Right cardiac atrium (tissue), 5 donors: ENCODE results near the gene KIF2A. TPM values are rescaled to one million over a fixed set of nuclear protein-coding genes. Genes with fewer than 3 reads are reported as not detected.

Source experiments
- ATAC-seq, 2 donors: fragments of 200-7000 bp; cut with Tn5 transposase; one replicate each; pipeline versions ENCODE4 v1.8.0 to v1.9.1; 2020; ENCODE audit warnings: moderate library complexity in 2 of 2, mild to moderate bottlenecking in 1 of 2
- DNase-seq, 3 donors: peaks; one replicate each; pipeline ENCODE4 v3.0.0-alpha.2; 2020
- H3K27ac ChIP-seq: one replicate; pipeline ENCODE4 v1.5.1; 2013; ENCODE audit warnings: mild to moderate bottlenecking, low read length, control low read depth, moderate library complexity
- H3K27me3 ChIP-seq: one replicate; pipeline ENCODE4 v1.6.1; 2013; ENCODE audit not compliant: control insufficient read depth, insufficient read depth
- H3K4me1 ChIP-seq: one replicate; pipeline ENCODE4 v1.6.1; 2013; ENCODE audit warnings: low read length; ENCODE audit not compliant: control insufficient read depth, insufficient read depth
- H3K4me3 ChIP-seq: one replicate; pipeline ENCODE4 v1.5.1; 2013; ENCODE audit warnings: low read length, control low read depth
- H3K9me3 ChIP-seq: one replicate; pipeline ENCODE4 v1.6.1; 2013; ENCODE audit warnings: low read length; ENCODE audit not compliant: control insufficient read depth
- WGBS: extraction: QIAGEN DNeasy Blood & Tissue Kit; methylation state at CpG from one replicate; pipeline ENCODE4 v1.1.7; 2013; 5-methylcytosine and 5-hydroxymethylcytosine counted together
- intact Hi-C, 4 donors: fragments of 100-400 bp; cut with DNase I; formaldehyde crosslinking; loops; one replicate each; pipeline versions ENCODE4 v1.11.0 to v1.14.0; 2022 to 2023
- polyA plus RNA-seq: library from polyadenylated mRNA; stranded (reverse); fragments of 200-250 nt; gene quantifications from one replicate; pipeline ENCODE4 v1.2.3, GENCODE V29; 2013
- total RNA-seq, 4 donors: library from RNA; stranded (reverse); fragmentation: NEBNext Ultra II Directional; extraction: Animal tissue kit (Norgen Biotek cat#: 25700); gene quantifications; one replicate each; pipeline ENCODE4 v1.2.1, GENCODE V29; 2021
- donor health status: healthy with polysubstance abuse.
- donor health status: DM: no; HTN: yes; CAD: no.
- donor health status: DM: no; HTN: no; CAD: no.
- donor health status: DM: no; HTN: yes; CAD: no; lungs with severe emphysema.
- donor health status: DM: yes; HTN: yes; CAD: no.

Gene KIF2A
- total and polyA plus RNA-seq, 5 donors, result 2.7 to 15.5 (median 14.4) TPM

DNA sequence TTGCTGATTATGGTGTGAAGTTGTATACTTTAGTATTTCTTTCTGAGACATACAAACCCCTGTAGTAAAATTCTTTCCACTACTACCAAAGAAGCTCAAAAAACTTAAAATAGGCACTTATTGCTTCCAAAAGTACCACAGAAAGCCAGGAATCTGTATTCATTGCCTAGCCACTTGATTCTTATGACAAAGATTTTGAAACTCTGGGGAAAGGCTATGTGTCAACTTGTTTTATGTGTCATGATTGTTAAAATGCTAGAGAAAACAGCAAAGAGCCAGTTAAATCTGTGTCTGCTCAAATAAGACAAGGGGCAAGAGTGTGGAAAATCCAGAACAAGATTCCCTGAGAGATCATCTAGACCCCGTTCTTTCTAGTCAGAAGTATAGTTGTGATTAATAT lies 6.0 kb downstream of the KIF2A start:
- DNase-seq (no peak), ATAC-seq (no peak)
- Histone ChIP-seq H3K27ac (no peak overlapping the region), H3K4me3 (no peak overlapping the region), H3K4me1 (no peaks in the 10 kb centered on the region), H3K27me3 (no peaks in the 10 kb centered on the region), H3K9me3 (no peaks in the 10 kb centered on the region)
- WGBS, result 86% methylated on average over 1 of the region's 1 CpG
- intact Hi-C loops, result no loop called here

- Histone ChIP-seq H3K27me3 (no peaks in the 10 kb centered on the region), H3K27ac (no peak overlapping the region), H3K4me1 (no peaks in the 10 kb centered on the region), H3K4me3 (no peak overlapping the region), H3K9me3 (no peaks in the 10 kb centered on the region)
- 61% methylated on average over 1 of the region's 1 CpG for WGBS
- DNase-seq (no peak), ATAC-seq (no peak)
- intact Hi-C loops, result no loop called here
These were observed 6.7 kb downstream of the KIF2A start for GRCh38 chr5:62312674-62313073.

- no peaks in the 10 kb centered on the region for H3K27me3 ChIP-seq
- DNase-seq (no peak), ATAC-seq (no peak)
- 97% methylated on average over 2 of the region's 2 CpGs for WGBS
- H3K27ac ChIP-seq, result no peak overlapping the region
- no peaks in the 10 kb centered on the region for H3K9me3 ChIP-seq
- no peaks in the 10 kb centered on the region for H3K4me1 ChIP-seq
- intact Hi-C loops, result no loop called here
- H3K4me3 ChIP-seq, result no peak overlapping the region
These were observed 8.3 kb downstream of the KIF2A start for GRCh38 chr5:62314213-62314830.

GRCh38 chr5:62315376-62316175 lies 9.6 kb downstream of the KIF2A start:
- H3K4me3 ChIP-seq, result no peak overlapping the region
- ATAC-seq (no peak), DNase-seq (no peak)
- H3K4me1 ChIP-seq, result no peaks in the 10 kb centered on the region
- H3K27me3 ChIP-seq, result no peaks in the 10 kb centered on the region
- H3K9me3 ChIP-seq, result no peaks in the 10 kb centered on the region
- WGBS, result 88% methylated on average over 2 of the region's 2 CpGs
- H3K27ac ChIP-seq, result no peak overlapping the region
- intact Hi-C loops, result no loop called here

- DNase-seq (no peak), ATAC-seq (no peak)
- no peak overlapping the region for H3K27ac ChIP-seq
- H3K9me3 ChIP-seq, result no peaks in the 10 kb centered on the region
- no peaks in the 10 kb centered on the region for H3K4me1 ChIP-seq
- no peaks in the 10 kb centered on the region for H3K27me3 ChIP-seq
- 31% methylated on average over 2 of the region's 2 CpGs for WGBS
- H3K4me3 ChIP-seq, result no peak overlapping the region
- intact Hi-C loops, result no loop called here
These were observed 10.1 kb downstream of the KIF2A start for GRCh38 chr5:62316176-62316502.

- H3K9me3 ChIP-seq, result no peaks in the 10 kb centered on the region
- no peaks in the 10 kb centered on the region for H3K4me1 ChIP-seq
- no peak overlapping the region for H3K27ac ChIP-seq
- WGBS, result 83% methylated on average over 3 of the region's 3 CpGs
- intact Hi-C loops, result no loop called here
- no peak overlapping the region for H3K4me3 ChIP-seq
- no peaks in the 10 kb centered on the region for H3K27me3 ChIP-seq
- ATAC-seq (no peak), DNase-seq (no peak)
These were observed 11.8 kb downstream of the KIF2A start for GRCh38 chr5:62317810-62318209.

- DNase-seq (no peak), ATAC-seq (no peak)
- H3K9me3 ChIP-seq, result no peaks in the 10 kb centered on the region
- H3K4me1 ChIP-seq, result no peaks in the 10 kb centered on the region
- no peaks in the 10 kb centered on the region for H3K27me3 ChIP-seq
- H3K27ac ChIP-seq, result no peak overlapping the region
- WGBS, result 90% methylated on average over 1 of the region's 1 CpG
- intact Hi-C loops, result no loop called here
- H3K4me3 ChIP-seq, result no peak overlapping the region
These were observed 16.5 kb downstream of the KIF2A start for GRCh38 chr5:62322484-62322883.

DNA sequence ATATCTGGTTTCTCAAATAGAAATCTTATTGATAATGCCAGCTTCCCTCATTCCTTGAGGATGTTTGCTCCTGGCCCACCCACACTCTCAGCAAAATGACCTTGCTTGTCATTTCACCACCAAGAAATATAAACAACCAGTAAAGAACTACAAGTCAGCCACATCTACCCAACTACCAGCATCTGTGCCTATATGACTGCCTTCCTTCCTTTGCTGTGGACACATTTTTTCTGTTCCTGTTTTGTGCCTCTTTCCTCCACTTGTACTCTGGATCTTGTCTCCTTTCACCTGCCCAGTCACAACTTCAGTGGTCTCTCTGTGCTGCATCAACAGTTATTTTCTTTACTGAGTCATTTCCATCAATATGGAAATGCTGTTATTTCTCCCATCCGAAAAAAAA lies 20.3 kb downstream of the KIF2A start:
- intact Hi-C loops, result no loop called here
- WGBS, result 84% methylated on average over 1 of the region's 1 CpG

DNA sequence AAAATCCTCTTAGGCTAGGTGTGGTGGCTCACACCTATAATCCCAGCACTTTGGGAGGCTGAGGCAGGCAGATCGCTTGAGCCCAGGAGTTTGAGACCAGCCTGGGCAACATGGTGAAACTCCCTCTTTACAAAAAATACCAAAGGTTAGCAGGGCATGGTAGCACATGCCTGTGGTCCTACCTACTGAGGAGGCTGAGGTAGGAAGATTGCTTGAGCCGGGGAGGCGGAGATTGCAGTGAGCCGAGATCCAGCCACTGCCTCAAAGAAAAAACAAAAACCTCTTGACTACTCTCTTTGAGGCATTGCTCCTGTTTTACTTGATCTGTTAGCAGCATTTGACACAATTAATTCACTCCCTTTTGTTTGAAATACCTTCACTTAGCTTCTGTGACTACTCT lies 20.7 kb downstream of the KIF2A start:
- no peak overlapping the region for H3K27ac ChIP-seq
- intact Hi-C loops, result no loop called here
- no peak overlapping the region for H3K4me3 ChIP-seq
- ATAC-seq (no peak), DNase-seq (no peak)
- no peaks in the 10 kb centered on the region for H3K9me3 ChIP-seq
- H3K4me1 ChIP-seq, result no peaks in the 10 kb centered on the region
- WGBS, result 97% methylated on average over 4 of the region's 4 CpGs
- no peaks in the 10 kb centered on the region for H3K27me3 ChIP-seq

More for the DNA sequence above, 20.3 kb downstream of the KIF2A start:
- Histone ChIP-seq H3K27me3 (no peaks in the 10 kb centered on the region), H3K4me1 (no peaks in the 10 kb centered on the region), H3K9me3 (no peaks in the 10 kb centered on the region), H3K4me3 (no peak overlapping the region), H3K27ac (no peak overlapping the region)
- DNase-seq, result no peak
- ATAC-seq, result no peak

GRCh38 chr5:62327138-62328053 lies 21.4 kb downstream of the KIF2A start:
- no peak for ATAC-seq

More at GRCh38 chr5:62327138-62328053, 21.4 kb downstream of the KIF2A start:
- H3K4me1 ChIP-seq, result no peaks in the 10 kb centered on the region
- H3K9me3 ChIP-seq, result no peaks in the 10 kb centered on the region
- H3K27ac ChIP-seq, result no peak overlapping the region
- intact Hi-C loops, result no loop called here
- WGBS, result 75% methylated on average over 9 of the region's 9 CpGs
- DNase-seq, result no peak
- no peaks in the 10 kb centered on the region for H3K27me3 ChIP-seq
- no peak overlapping the region for H3K4me3 ChIP-seq
